IMR-90 (cell line): ENCODE results near the gene ANXA1. TPM values are rescaled to one million over a fixed set of nuclear protein-coding genes. Genes with fewer than 3 reads are reported as not detected.

ENCODE experiments used
- ATAC-seq: fragments of 200-7000 bp; cut with Tn5 transposase; 2 replicates; pipeline ENCODE4 v1.9.1; 2020; ENCODE audit warnings: low read depth, mild to moderate bottlenecking, moderate library complexity
- Bru-seq: library from RNA; stranded (reverse); fragments of 400-500 nt; gene quantifications from one replicate; lab custom pipeline; 2021; lab: Mats Ljungman, UMichigan
- BruChase-seq, 2 experiments: library from RNA; stranded (reverse); fragments of 400-500 nt; gene quantifications; one replicate each; lab custom pipeline; 2021; lab: Mats Ljungman, UMichigan
- BruUV-seq: library from RNA; stranded (reverse); fragments of 400-500 nt; replicated peaks from 2 replicates; lab custom pipeline; 2021; lab: Mats Ljungman, UMichigan
- CTCF ChIA-PET: fragments of 300-600 bp; formaldehyde crosslinking; extraction: SDS; loops from one replicate; lab custom pipeline; 2021; ENCODE audit warnings: antibody characterized with exemption; lab: Yijun Ruan, JAX
- POLR2A ChIA-PET: fragments of 300-600 bp; sonication (Branson Sonifier 250); formaldehyde crosslinking; loops from one replicate; lab custom pipeline; 2022; ENCODE audit warnings: antibody characterized with exemption; ENCODE audit not compliant: unreplicated experiment; lab: Charles Lee
- DNase-seq: peaks from one replicate; pipeline ENCODE4 v3.0.0; 2013
- H2AFZ ChIP-seq: replicated peaks from 2 replicates; pipeline ENCODE3; 2013; ENCODE audit warnings: low read length, mild to moderate bottlenecking; ENCODE audit not compliant: poor library complexity
- H2AK5ac ChIP-seq: 2 replicates; pipeline ENCODE4 v1.6.1; 2013; ENCODE audit warnings: low read depth, low read length, inconsistent platforms
- H2AK9ac ChIP-seq: replicated peaks from 2 replicates; pipeline ENCODE3; 2013; ENCODE audit warnings: mild to moderate bottlenecking, low read depth, low read length, moderate library complexity; ENCODE audit not compliant: poor library complexity
- H2BK120ac ChIP-seq: 2 replicates; pipeline ENCODE4 v1.6.1; 2013; ENCODE audit warnings: low read depth, low read length, inconsistent platforms
- H2BK15ac ChIP-seq: 3 replicates; pipeline ENCODE4 v1.6.1; 2013; ENCODE audit warnings: low read depth, low read length, inconsistent platforms
- H2BK20ac ChIP-seq: 2 replicates; pipeline ENCODE4 v1.6.1; 2013; ENCODE audit warnings: low read depth, mild to moderate bottlenecking, inconsistent platforms, low read length, moderate library complexity
- H2BK5ac ChIP-seq: 2 replicates; pipeline ENCODE4 v1.6.1; 2013; ENCODE audit warnings: mild to moderate bottlenecking, low read depth, low read length, inconsistent platforms; ENCODE audit not compliant: poor library complexity, severe bottlenecking
- H3K14ac ChIP-seq: replicated peaks from 2 replicates; pipeline ENCODE4 v1.6.1; 2013; ENCODE audit warnings: low read depth, low read length, inconsistent platforms
- H3K18ac ChIP-seq: 2 replicates; pipeline ENCODE4 v1.6.1; 2013; ENCODE audit warnings: low read depth, low read length, control low read depth
- H3K23ac ChIP-seq: 2 replicates; pipeline ENCODE4 v1.6.1; 2013; ENCODE audit warnings: low read depth, low read length, inconsistent platforms
- H3K27ac ChIP-seq: 2 replicates; pipeline ENCODE4 v1.5.1; 2013; ENCODE audit warnings: mild to moderate bottlenecking, control low read depth, low read length; ENCODE audit not compliant: insufficient read depth
- H3K27me3 ChIP-seq: 2 replicates; pipeline ENCODE4 v1.6.1; 2013; ENCODE audit warnings: low read length; ENCODE audit not compliant: control insufficient read depth, insufficient read depth
- H3K36me3 ChIP-seq: 2 replicates; pipeline ENCODE4 v1.6.1; 2013; ENCODE audit warnings: low read length, mixed read lengths; ENCODE audit not compliant: control insufficient read depth, insufficient read depth
- H3K4ac ChIP-seq: 2 replicates; pipeline ENCODE4 v1.6.1; 2013; ENCODE audit warnings: low read depth, low read length, inconsistent platforms
- H3K4me1 ChIP-seq: 2 replicates; pipeline ENCODE4 v1.6.1; 2013; ENCODE audit warnings: low read length, mixed read lengths; ENCODE audit not compliant: control insufficient read depth, insufficient read depth
- H3K4me2 ChIP-seq: 2 replicates; pipeline ENCODE4 v1.6.1; 2013; ENCODE audit warnings: low read depth, mild to moderate bottlenecking, control low read depth, low read length, moderate library complexity
- H3K4me3 ChIP-seq: 2 replicates; pipeline ENCODE4 v1.5.1; 2013; ENCODE audit warnings: low read depth, mild to moderate bottlenecking, control low read depth, low read length, moderate library complexity; ENCODE audit not compliant: insufficient read depth
- H3K56ac ChIP-seq: 2 replicates; pipeline ENCODE4 v1.6.1; 2013; ENCODE audit warnings: low read length, inconsistent platforms; ENCODE audit not compliant: insufficient read depth; ENCODE audit errors: extremely low read depth
- H3K79me1 ChIP-seq, 2 experiments: 2 replicates each; pipeline ENCODE4 v1.6.1; 2013; ENCODE audit warnings: low read length in 2 of 2, inconsistent platforms in 1 of 2, low read depth in 1 of 2
- H3K9ac ChIP-seq: 2 replicates; pipeline ENCODE4 v1.6.1; 2013; ENCODE audit warnings: low read depth, low read length, control low read depth
- H3K9me1 ChIP-seq: 2 replicates; pipeline ENCODE4 v1.6.1; 2013; ENCODE audit warnings: low read length, inconsistent platforms; ENCODE audit not compliant: insufficient read depth
- H3K9me3 ChIP-seq: 2 replicates; pipeline ENCODE4 v1.6.1; 2013; ENCODE audit warnings: low read length; ENCODE audit not compliant: control insufficient read depth, insufficient read depth
- H4K20me1 ChIP-seq: 2 replicates; pipeline ENCODE4 v1.6.1; 2013; ENCODE audit warnings: low read length, inconsistent platforms; ENCODE audit not compliant: insufficient read depth
- H4K5ac ChIP-seq: 2 replicates; pipeline ENCODE4 v1.6.1; 2013; ENCODE audit warnings: mild to moderate bottlenecking, low read depth, low read length, control low read depth
- H4K8ac ChIP-seq, 2 experiments: 2 replicates each; pipeline ENCODE4 v1.6.1; 2013; ENCODE audit warnings: low read depth in 2 of 2, low read length in 2 of 2, control low read depth in 1 of 2, inconsistent platforms in 1 of 2
- H4K91ac ChIP-seq: 2 replicates; pipeline ENCODE4 v1.6.1; 2013; ENCODE audit warnings: low read depth, low read length, inconsistent platforms; ENCODE audit not compliant: insufficient read depth
- CEBPB ChIP-seq: IDR thresholded peaks from 2 replicates; pipeline ENCODE4 v1.6.1; 2012; ENCODE audit warnings: low read depth, low read length, improper control_type of control experiment
- POLR2A ChIP-seq: IDR thresholded peaks from 2 replicates; pipeline ENCODE4 v1.6.1; 2012; ENCODE audit warnings: mild to moderate bottlenecking, low read depth, low read length
- RCOR1 ChIP-seq: IDR thresholded peaks from 2 replicates; pipeline ENCODE4 v1.6.1; 2012; ENCODE audit warnings: mild to moderate bottlenecking, low read length, improper control_type of control experiment; ENCODE audit not compliant: insufficient replicate concordance
- WGBS, 2 experiments: methylation state at CpG; one replicate each; pipeline versions ENCODE4 v1.1.5 to v1.1.7; 2013; ENCODE audit warnings: missing lambda C conversion rate in 2 of 2; ENCODE audit not compliant: insufficient read length in 1 of 2; ENCODE audit errors: extremely low coverage in 2 of 2; 5-methylcytosine and 5-hydroxymethylcytosine counted together
- dilution Hi-C: fragments of 300-500 bp; cut with HindIII; formaldehyde crosslinking; loops from one replicate; pipeline ENCODE4 v1.14.3; 2018; ENCODE audit warnings: low sequenced_read_pairs; ENCODE audit not compliant: unreplicated experiment
- in situ Hi-C: fragments of 300-500 bp; cut with MboI; formaldehyde crosslinking; loops from 3 replicates; pipeline ENCODE4 v1.14.3; 2019; ENCODE audit warnings: low sequenced_read_pairs, inconsistent platforms, mixed read lengths
- intact Hi-C: fragments of 100-400 bp; cut with micrococcal nuclease; formaldehyde crosslinking; loops from 2 replicates; pipeline ENCODE4 v1.10.0; 2022
- long read RNA-seq: library from polyadenylated mRNA; unstranded; transcript quantifications from one replicate; pipeline ENCODE4 v2.0.0, GENCODE V29; 2021; ENCODE audit not compliant: unreplicated experiment
- polyA plus RNA-seq, 3 experiments: library from polyadenylated mRNA; depleted of rRNA; stranded (reverse); fragments of >200 nt; gene quantifications; 2 replicates each; pipeline ENCODE4 v1.2.3, GENCODE V29; 2012; ENCODE audit warnings: low replicate concordance in 1 of 3
- total RNA-seq: library from RNA; depleted of rRNA; stranded (reverse); fragments of >200 nt; gene quantifications from 2 replicates; pipeline ENCODE4 v1.2.3, GENCODE V29; 2012; rRNA removed

The ANXA1 gene, protein sequence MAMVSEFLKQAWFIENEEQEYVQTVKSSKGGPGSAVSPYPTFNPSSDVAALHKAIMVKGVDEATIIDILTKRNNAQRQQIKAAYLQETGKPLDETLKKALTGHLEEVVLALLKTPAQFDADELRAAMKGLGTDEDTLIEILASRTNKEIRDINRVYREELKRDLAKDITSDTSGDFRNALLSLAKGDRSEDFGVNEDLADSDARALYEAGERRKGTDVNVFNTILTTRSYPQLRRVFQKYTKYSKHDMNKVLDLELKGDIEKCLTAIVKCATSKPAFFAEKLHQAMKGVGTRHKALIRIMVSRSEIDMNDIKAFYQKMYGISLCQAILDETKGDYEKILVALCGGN
- 583 and 637 TPM in 2 replicates for total RNA-seq
- 465 and 520 TPM in 2 replicates for polyA plus RNA-seq (2012; rRNA removed)
- polyA plus RNA-seq (2012; cell fraction: cytosol; rRNA removed) = 66.9 and 122 TPM in 2 replicates
- 22.6 and 233 TPM in 2 replicates for polyA plus RNA-seq (2012; cell fraction: nucleus; rRNA removed; ENCODE audit: low replicate concordance)
- Bru-seq, nascent RNA = percentile 95 among the genes with signal in this experiment
- percentile 76 among the genes with signal in this experiment for BruChase-seq, experiment 1, labeled RNA remaining after a 6-hour chase
- percentile 64 among the genes with signal in this experiment for BruChase-seq, experiment 2, labeled RNA remaining after a 2-hour chase
- long read RNA-seq, transcript ANXA1-201 (13 exons, 1,509 nt) = major isoform, 363 of 399 reads
- long read RNA-seq, partial matches to known transcripts = 5 of 399 reads
- long read RNA-seq, other reads (novel, unspliced or antisense) = 27 of 399 reads

DNA sequence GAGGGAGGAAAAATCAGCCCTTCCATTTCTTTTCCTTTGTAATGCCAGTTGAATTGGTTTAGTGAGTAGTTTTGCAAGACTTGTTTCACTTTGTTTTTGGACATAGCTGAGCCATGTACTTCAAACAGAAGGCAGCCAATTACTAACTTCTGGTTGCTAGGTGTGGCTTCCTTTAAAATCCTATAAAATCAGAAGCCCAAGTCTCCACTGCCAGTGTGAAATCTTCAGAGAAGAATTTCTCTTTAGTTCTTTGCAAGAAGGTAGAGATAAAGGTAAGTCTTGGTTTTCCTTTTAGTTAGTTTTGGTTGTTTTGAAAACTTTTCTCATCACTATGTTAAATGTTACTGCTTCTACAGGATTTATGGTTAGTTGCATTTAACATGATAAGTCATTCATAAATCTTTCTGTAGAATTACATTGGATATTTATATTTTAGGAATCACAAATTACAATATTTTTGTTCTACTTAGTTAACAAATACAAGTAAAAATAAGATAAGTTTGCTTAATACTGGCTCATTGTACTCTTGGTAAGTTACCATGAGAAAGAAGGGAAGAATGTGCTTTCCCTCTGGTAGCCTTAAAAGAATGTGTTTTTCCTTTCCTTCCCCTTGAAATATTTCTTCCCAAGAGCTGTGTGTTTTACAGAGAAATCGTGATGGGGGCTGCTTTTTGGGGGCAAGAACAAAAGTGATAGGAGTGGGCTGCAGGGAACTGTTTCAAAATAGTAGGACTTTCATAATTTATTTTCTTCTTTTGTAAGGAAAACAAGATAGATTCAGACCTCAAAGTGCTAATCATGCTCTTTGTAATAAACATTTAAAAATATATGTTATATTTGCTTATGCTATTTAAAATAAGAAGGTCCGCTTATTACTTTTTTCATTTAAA is at the start of gene ANXA1:
TSS of gene ANXA1 (plus strand) at position 213 of the 890 bp plus-strand sequence. CDS start 6,671 bp downstream, outside the sequence.
- peak within 1 kb of the TSS; percentile 89 for H3K4ac ChIP-seq
- H2AFZ ChIP-seq = no peak within 1 kb of the TSS
- no CpG with 5 or more reads among the region's 2 CpGs for WGBS, 2 experiments
- H3K79me1 ChIP-seq = peaks cover 0 to 19% of the 10 kb centered on the region in 2 experiments; a peak in 3 of 4 replicates
- peak within 1 kb of the TSS; percentile 90 for H4K5ac ChIP-seq
- H3K23ac ChIP-seq = peak within 1 kb of the TSS; percentile 87; the same call in 1 of the 2 replicates
- TF ChIP-seq CEBPB (peak; percentile 89), RCOR1 (no peak), POLR2A (peak; percentile 98)
- H4K8ac ChIP-seq = peak within 1 kb of the TSS; percentile 36 to 88; a peak in 3 of 4 replicates
- H3K9me1 ChIP-seq = no peaks in the 10 kb centered on the region; the same call in 1 of the 2 replicates
- H3K18ac ChIP-seq = peak within 1 kb of the TSS; percentile 97
- H3K9ac ChIP-seq = peak within 1 kb of the TSS; percentile 98
- peak within 1 kb of the TSS; percentile 92 for H2BK120ac ChIP-seq
- H3K4me2 ChIP-seq = peak within 1 kb of the TSS; percentile 95
- H4K20me1 ChIP-seq = 0 out of 2 replicates have a peak, but pooled peaks cover 12% of the 10 kb centered on the region
- 0 out of 3 replicates have a peak within 1 kb of the TSS, but pooled peaks have one; percentile 82 for H2BK15ac ChIP-seq
- H2AK5ac ChIP-seq = peak within 1 kb of the TSS; percentile 70; the same call in 1 of the 2 replicates
- ChIA-PET POLR2A (interaction anchor here (0.8 kb wide), 1 partner anchor 752 kb away, joined by 3 read pairs; no protein-coding TSS in a partner anchor), CTCF (interaction anchor here (3.1 kb wide), 1 partner anchor 44 kb away, joined by 12 read pairs; no protein-coding TSS in a partner anchor)
- peaks cover 5% of the 10 kb centered on the region for H3K4me1 ChIP-seq
- peak within 1 kb of the TSS; percentile 81 for H2AK9ac ChIP-seq
- peak; percentile 52 for ATAC-seq
- H3K4me3 ChIP-seq = peak within 1 kb of the TSS; percentile 96
- peak within 1 kb of the TSS; percentile 99 for H3K56ac ChIP-seq
- peaks cover 2% of the 10 kb centered on the region; the same call in 1 of the 2 replicates for H3K36me3 ChIP-seq
- H3K27me3 ChIP-seq = no peaks in the 10 kb centered on the region
- DNase-seq = peak; percentile 83
- dilution Hi-C loops = no loop called here
- H2BK20ac ChIP-seq = peak within 1 kb of the TSS; percentile 75
- intact Hi-C loops = loop anchor here (2.0 kb wide), 1 partner anchor 19 kb away; no protein-coding TSS in a partner anchor
- BruUV-seq = TSS peak; percentile 79
- H3K27ac ChIP-seq = peak within 1 kb of the TSS; percentile 90
- no peaks in the 10 kb centered on the region for H3K9me3 ChIP-seq
- in situ Hi-C loops = no loop called here
- peak within 1 kb of the TSS; percentile 79 for H3K14ac ChIP-seq
- peak within 1 kb of the TSS; percentile 99 for H2BK5ac ChIP-seq
- peak within 1 kb of the TSS; percentile 92 for H4K91ac ChIP-seq
